HG03175 (cell line): ENCODE measurements around the gene COBL.

Experiments
- ATAC-seq: cut with Tn5 transposase; IDR thresholded peaks from one replicate; pipeline ENCODE4 v1.9.1; 2021; ENCODE audit warnings: mild to moderate bottlenecking, moderate library complexity; ENCODE audit not compliant: unreplicated experiment

COBL gene

GRCh38 chr7:51316666-51317581 is at the start of gene COBL:
COBL (minus strand) TSS chr7:51316809; CDS start chr7:51316633, 176 bp downstream.
- no peak for ATAC-seq

- ATAC-seq = no peak
These were observed 49.6 kb upstream of the COBL start for GRCh38 chr7:51366172-51366728.

GRCh38 chr7:51357821-51358220 is 41.2 kb upstream of the COBL start:
- no peak for ATAC-seq

- no peak for ATAC-seq
These were observed 40.4 kb upstream of the COBL start for GRCh38 chr7:51356849-51357516.

- no peak for ATAC-seq
These were observed 38.3 kb upstream of the COBL start for GRCh38 chr7:51354897-51355296.

GRCh38 chr7:51354434-51354833 is 37.8 kb upstream of the COBL start:
- no peak for ATAC-seq

- no peak for ATAC-seq
These were observed 35.8 kb upstream of the COBL start for GRCh38 chr7:51352174-51353100.

GRCh38 chr7:51351661-51352060 is 35.1 kb upstream of the COBL start:
- ATAC-seq = no peak

- ATAC-seq = no peak
These were observed 33.9 kb upstream of the COBL start for GRCh38 chr7:51350546-51350896.

- no peak for ATAC-seq
These were observed 33.4 kb upstream of the COBL start for GRCh38 chr7:51349820-51350545.

- ATAC-seq = no peak
These were observed 29.5 kb upstream of the COBL start for GRCh38 chr7:51346126-51346525.

- ATAC-seq = no peak
These were observed 28.0 kb upstream of the COBL start for GRCh38 chr7:51344406-51345138.

- no peak for ATAC-seq
These were observed 24.3 kb upstream of the COBL start for GRCh38 chr7:51340936-51341335.

- no peak for ATAC-seq
These were observed 23.6 kb upstream of the COBL start for GRCh38 chr7:51340029-51340838.

- ATAC-seq = no peak
These were observed 18.4 kb upstream of the COBL start for GRCh38 chr7:51335057-51335456.

- ATAC-seq = no peak
These were observed 13.2 kb upstream of the COBL start for GRCh38 chr7:51329696-51330263.

GRCh38 chr7:51328351-51328801 is 11.8 kb upstream of the COBL start:
- no peak for ATAC-seq

GRCh38 chr7:51327287-51327717 is 10.7 kb upstream of the COBL start:
- ATAC-seq = no peak
